Measurements from ENCODE around the gene SOX10.

Gene SOX10

DNA sequence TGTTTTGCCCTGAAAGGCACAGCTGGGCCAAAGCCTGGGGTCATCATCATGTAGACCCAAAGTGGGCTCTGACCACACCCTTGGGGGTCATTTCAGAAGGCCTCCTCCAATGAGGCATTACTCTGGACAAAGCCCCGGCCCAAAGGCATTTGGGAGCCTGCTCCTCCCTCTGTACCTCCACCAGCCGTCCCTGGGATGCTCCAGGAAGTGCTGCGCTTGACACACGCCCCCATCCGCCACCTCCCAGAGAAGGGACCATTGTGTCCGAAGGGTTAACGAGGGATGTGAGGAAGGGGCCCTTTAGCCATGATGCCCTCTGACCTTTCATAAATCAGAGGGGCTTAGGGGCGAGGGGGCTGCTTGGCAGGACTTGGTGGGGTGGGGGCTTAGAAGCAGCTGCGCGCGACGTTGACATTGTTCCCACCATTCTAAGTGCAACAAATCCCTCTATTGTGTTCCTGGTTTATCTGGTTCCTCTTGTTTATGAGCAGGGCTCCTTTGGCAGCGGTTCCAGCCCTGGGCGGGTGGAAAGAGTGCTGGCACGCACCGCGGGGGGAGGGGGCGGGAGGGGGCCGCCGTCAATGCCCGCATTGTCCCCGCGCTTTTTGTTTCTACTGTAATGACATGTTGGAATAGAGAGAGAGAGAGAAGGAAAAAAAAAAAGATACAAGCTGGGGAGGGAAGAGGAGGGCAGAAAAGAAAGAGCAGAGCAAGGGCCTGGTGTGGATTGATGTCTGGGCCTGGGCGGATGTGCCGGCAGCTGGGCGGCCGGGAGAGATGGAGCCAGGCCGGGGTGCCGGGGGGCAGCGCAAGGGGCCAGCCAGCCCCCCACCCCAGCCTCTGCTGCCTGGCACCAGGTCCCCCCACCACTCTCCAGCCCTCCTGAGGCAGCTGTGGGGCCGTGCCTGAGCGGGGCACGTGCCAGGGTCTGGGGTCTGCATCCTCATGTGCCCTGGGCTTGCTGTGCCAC, 32.1 kb upstream of the SOX10 start:
- no peak for DNase-seq

DNA sequence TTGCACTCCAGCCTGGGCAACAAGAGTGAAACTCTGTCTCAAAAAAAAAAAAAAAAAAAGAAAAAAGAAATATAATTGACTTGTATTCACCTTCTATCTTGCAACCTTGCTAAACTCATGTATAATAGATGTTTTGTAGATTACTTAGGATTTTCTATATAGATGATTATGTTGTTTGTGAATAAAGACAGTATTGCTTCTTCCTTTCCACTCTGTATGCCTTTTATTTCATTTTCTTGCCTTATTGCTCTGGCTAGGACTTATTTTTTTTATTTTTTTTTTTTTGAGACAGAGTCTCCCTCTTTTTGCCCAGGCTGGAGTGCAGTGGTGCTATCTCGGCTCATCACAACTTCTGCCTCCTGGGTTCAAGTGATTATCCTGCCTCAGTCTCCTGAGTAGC, 29.7 kb upstream of the SOX10 start:
- DNase-seq, result no peak

DNA sequence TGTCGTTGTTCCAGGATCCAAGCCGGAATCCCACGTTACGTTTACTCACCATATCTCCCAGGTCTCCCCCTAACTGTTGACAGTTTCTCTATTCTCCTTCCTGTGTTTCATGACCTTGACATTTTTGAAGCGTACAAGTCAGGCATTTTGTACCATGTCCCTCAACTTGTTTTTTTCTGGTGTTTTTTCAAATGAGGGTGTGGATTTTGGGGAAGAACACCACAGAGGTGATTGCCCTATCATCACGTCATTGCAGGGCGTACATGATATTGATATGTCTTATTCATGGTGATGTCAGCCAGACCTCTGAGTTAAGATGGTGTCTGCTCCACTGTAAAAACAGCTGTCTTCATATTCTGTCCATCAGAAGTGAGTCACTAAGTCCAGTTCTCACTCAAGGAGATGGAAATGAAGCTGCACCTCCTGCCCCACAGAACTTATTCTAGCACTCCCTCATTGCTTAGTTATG, 28.3 kb upstream of the SOX10 start:
- DNase-seq, result no peak

DNA sequence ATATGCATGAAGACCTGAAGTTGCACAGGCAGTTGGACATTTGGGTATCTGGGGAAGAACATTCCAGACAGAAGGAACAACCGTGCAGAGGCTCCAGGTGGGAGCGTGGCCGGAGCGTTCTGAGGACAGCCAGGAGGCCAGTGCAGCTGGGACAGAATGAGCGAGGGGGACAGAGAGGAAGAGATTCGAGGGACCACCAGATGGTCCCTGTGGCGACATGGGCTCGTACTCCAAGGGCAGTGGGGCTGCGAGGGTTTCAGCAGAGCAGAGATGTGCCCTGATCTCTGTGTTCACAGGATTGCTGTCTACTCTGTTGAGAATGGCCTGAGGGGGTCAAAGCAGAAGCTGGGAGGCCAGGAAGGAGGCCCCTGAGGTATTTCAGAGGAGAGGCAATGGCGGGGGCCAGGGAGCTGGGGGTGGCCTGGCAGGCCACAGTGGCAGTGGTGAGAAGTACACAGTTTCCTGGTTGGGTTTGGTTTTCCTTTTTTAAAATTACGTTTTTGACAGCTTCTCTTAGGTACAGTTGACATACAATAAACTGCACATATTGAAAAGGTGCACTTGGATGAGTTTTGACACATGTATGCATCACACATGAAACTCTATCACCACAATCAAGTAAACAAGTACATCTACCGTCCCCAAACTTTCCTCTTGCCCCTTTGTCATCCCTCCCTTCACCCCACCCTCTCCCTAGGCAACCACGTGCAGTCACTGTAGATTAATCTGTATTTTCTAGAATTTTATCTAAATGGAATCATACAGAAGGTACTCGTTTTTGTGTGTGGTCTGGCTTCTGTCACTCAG, 24.8 kb upstream of the SOX10 start:
- DNase-seq, result no peak

DNA sequence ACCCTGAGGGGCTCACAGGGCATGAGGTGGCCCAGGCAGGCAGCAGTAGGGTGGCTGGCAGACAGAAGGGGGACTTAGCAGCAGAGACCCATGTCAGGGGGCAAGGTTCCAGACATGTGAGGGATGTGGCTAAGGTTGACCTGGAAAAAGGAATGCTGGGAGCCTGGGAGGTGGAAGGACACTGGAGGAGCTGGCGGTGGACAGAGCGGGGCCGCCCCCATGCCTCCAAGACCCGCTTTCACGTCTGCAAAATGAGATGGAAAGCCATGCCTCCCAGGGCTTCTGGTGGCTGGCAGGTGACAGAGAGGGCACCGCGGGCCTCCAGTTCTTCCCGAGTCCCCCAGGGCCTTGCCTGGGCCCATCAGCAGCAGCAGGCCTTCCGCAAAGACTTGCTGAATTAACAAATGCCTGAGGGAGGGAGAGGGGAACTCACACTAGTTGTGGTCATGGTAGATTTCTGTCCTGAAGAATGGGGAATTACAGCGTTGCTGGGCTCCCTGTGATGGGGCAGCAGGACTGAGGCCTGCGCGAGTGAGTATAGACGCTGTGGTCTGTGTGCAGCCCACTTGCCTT, 23.1 kb upstream of the SOX10 start:
- DNase-seq, result no peak

DNA sequence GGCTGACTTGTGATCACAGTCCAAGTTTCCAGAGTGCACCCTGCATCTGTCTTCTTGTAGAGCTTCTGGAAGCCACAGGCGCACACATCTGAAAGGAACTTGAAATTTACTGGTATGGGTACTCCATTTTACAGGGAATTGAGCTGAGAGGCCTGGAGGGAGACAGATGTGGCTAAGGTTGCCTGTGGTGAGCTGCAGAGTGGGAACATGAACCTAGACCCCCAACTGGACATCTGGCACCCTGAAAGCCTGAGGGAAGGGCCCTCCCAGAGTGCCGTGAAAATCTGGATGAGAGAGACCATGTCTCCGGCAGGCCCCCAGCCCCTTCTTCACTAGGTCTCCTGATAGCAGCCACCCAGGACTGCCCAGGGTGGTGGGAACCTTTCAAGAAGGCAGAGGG, 22.6 kb upstream of the SOX10 start:
- DNase-seq, result no peak

DNA sequence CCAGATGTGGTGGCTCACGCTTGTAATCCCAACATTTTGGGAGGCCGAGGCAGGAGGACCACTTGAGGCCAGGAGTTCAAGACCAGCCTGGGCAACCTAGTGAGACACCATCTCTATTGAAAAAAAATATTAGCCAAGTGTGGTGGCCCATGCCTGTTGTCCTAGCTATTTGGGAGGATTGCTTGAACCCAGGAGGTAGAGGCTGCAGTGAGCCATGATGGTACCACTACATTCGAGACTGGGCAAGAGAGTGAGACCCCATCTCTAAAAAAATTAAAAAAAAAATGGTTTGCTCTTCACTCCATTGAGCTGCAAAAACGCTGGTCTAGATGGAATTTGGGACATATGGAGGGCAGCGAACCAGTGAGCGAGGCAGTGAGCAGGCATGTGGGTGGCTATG, 21.6 kb upstream of the SOX10 start:
- no peak for DNase-seq

DNA sequence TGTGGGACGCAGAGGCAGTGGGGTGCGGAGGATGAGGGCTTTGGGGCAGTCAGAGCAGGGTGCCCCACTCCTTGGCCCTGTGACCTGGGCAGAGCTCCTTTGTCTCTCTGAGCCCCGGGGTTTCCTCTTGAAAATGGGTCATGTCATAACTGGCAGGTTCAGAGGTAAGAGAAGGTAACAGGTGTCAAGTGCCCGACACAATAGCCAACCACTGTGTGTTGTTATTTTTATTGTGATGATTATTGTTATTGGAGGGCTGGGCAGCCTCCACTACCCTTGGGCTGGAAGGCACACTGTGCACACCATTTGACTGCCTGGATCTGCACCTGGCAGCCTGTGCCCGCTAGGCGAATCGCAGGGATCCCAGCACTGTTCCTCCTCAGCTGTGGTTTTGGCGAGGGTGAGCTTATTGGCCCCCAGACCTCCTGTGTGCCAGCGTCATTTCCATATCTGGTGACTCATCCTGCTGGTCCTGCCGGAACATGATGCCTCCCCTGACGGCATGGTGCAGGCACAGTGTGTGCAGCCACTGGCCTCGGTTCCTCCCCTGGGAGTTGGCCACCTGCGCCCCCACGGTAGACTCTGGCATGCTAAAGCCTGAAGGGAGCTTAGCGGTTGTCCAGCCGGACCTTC, 15.4 kb upstream of the SOX10 start:
- DNase-seq, result peak; percentile 42

DNA sequence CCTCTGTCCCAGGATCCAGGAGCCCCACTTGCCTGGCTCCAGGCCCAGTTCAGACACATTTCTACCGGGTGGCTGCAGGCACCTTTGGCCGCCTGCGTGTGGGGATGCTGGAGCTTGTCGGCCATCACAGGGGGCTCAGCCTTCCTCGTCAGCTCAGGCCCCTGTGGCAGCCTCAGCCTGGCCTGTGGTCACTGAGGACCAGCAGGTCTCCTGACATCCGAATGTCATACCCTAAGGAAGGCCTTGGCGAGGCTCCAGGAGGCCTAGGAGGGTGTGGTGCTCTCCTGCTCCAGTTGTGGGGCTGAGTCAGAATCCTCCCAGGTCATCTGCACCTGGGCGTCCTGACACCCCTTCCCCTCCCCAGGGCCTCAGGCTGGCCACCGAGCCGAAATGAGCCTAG, 14.9 kb upstream of the SOX10 start:
- no peak for DNase-seq

DNA sequence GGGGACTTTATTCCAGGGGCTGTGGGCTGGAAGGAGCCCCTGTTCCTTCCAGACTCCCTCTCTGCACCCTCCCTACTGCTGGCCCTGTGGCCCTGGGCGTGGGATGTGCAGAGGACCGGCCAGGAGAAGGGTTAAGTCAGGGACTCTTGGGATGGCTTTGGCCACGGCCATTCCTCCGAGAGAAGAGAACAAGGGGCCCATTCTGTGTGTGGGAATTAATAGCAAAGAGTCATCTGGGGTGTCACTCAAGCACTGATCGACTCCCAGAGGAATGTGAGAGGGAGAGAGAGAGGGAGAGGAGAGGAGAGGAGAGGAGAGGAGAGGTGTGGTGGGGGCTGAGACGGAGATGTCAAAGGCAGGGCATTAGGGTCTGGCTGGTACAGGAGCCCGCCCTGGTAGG, 14.2 kb upstream of the SOX10 start:
- DNase-seq, result no peak

DNA sequence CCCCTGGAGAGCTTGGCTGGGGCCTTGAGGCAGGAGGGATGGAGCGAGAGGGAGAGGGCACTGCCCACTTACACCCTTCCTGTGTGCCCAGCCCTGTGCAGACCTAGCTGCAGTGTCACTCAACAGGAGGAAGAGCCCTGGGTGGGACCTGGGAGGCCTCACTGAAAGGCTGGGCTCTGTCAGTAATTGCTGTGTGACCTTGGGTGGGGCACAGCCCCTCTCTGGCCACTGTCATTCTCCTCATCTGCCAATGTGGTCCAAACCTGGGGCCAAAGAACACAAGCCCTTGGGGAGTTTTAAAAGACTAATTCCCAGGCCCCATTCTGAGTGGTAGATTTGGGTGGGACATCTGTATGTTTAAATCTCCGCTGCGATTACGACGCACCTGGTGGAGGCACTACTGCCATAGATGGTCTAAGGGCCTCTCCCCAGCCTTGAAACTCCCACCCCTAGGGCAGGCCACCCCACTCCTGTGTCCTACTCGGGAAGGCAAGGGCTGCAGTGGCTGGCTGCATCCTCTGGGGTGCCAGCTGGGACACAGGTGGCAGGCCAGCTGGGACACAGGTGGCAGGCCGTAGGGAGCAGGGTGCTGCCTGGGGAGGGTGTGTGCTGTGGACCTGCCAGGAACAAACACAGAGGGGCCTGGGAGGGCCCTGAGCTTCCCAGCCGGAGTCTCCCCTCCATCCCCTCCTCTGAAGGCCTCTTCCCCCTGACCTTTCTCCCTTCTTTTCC, 12.3 kb upstream of the SOX10 start:
- no peak for DNase-seq

DNA sequence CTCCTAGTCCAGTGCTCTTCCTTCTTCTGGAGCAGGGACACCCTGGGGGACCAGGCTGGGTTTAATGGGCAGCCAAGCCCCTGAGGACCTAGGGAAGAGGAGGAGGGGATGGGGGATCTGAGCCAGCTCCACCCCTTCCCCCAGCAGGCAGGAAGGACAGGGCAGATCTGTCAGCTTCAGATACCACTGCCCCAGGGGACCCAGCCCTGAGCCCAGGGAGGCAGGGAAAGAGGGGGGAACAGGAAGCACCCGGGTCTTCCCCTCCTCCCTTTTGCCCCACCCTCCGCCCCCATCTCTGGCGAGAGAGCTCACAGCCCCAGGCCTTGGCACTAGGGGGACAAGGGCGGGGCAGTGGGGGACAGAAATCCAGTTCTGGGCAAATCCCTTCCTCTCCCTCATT, 11.7 kb upstream of the SOX10 start:
- no peak for DNase-seq

DNA sequence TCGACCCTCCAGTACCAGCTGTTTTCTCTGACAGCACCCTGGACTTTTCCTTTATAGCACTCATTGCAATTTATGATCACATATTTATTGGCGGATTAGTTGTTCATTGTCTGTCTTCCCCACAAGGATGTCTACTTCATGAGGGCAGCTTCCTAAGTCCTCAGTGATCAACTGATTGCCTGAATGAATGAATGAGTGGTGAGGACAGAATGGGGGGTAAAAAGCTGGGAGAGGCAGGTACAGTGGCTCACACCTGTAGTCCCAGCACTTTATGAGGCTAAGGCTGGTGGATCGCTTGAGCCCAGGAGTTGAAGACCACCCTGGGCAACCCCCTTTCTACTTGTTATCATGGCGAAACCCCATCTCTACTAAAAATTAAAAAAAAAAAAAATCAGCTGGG, 11.1 kb upstream of the SOX10 start:
- DNase-seq, result no peak

DNA sequence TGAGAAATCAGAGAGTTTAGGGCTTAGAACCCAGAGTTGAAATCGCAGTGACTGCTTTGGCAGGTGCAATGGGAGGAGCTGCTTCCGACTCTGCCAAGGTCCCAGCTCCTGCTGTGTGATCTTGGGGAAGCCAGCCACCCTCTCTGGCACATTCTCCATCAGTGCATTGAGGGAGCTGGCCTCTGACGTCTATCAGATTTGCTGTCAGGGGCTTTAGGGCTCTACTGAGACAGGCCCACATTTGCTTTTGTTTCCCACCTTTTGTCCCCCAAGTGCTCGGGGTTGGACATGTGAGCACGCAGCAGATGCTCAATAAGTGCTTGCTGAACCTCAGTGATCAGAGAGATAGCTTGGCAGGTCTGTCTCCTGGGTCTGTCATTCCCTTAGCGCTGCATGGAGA, 10.6 kb upstream of the SOX10 start:
- DNase-seq, result no peak

DNA sequence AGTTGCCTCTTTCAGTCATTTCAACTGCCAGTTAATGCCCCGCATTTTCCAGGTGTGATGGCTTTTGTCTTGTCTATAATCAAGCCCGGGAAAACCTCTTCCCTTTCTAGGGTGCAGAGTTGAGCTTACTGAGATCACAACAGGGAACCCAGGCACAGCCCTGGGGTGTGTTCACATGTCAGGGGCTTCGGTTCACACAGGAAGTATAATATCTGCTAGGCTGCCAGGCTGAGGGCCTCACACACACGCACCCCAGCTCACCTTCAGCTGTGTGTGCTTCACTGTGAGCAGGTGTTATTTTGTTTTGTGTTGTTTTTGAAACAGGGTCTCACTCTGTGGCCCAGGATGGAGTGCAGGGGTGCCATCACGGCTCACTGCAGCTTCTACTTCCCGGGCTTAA, 9.7 kb upstream of the SOX10 start:
- no peak for DNase-seq

DNA sequence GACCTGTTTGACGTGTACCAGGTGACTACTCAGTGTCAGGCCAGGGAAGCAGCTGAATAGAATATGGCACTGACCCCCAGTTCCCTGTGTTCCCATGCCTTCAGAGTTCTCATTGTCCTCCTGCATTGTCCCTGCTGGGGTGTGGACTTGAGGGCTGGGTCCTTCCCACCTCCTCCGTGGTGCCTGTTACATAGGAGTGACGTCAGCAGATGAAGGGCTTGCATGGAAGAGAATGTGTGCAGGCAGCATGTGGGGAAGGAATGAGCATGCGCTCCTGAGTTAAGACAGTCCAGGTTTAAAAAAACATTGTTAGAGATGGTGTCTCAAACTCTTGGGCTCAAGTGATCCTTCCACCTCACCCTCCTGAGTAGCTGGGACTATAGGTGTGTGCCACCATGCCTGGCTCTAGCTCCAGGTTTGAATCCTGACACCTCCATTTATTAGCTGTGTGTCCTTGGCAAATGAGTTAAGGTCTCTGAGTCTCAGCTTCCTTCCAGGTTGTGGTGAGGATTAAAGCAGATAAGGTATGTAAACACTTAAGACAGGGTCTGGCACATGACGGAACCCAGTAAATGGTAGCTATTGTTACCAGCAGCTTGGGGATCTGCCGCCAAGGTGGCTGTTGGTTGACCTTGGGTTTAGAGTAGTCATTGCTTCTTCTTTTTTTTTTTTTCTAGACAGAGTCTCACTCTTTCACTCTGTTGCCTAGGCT, 7.5 kb upstream of the SOX10 start:
- no peak for DNase-seq

DNA sequence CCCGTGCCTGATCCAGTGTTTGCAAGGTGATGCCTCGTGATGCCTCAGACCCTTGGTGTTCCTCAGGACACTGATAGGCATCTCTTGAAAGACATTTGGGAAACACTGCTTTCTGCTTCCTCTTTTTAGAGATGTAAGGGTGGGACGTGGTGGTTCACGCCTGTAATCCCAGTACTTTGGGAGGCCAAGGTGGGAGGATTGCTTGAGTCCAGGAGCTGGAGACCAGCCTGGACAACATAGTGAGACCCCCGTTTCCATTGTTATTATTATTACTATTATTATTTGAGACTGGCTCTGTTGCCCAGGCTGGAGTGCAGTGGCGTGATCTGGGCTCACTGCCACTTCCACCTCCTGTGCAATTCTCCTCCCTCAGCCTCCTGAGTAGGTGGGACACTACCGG, 6.5 kb upstream of the SOX10 start:
- DNase-seq, result no peak

DNA sequence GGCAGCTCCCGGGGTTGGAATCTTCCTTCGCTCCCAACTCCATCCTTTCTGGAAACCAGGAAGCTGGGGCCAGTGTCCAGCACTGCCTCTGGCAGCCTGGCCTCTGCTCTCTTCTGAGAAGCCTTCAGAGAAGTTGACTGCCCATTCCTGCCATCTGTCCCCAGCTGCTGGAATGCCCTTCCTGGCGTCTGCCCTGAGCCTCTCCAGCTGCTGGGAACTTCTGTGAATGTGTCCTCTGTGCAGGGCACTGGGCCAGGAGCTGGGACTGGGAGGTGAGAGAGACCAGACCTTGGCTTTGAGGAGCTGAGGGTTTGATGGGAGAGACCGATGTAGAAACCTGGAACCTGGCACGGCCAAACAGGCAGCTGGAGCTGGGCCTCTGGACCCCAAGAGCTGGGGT, 5.9 kb upstream of the SOX10 start:
- DNase-seq, result peak; percentile 39

DNA sequence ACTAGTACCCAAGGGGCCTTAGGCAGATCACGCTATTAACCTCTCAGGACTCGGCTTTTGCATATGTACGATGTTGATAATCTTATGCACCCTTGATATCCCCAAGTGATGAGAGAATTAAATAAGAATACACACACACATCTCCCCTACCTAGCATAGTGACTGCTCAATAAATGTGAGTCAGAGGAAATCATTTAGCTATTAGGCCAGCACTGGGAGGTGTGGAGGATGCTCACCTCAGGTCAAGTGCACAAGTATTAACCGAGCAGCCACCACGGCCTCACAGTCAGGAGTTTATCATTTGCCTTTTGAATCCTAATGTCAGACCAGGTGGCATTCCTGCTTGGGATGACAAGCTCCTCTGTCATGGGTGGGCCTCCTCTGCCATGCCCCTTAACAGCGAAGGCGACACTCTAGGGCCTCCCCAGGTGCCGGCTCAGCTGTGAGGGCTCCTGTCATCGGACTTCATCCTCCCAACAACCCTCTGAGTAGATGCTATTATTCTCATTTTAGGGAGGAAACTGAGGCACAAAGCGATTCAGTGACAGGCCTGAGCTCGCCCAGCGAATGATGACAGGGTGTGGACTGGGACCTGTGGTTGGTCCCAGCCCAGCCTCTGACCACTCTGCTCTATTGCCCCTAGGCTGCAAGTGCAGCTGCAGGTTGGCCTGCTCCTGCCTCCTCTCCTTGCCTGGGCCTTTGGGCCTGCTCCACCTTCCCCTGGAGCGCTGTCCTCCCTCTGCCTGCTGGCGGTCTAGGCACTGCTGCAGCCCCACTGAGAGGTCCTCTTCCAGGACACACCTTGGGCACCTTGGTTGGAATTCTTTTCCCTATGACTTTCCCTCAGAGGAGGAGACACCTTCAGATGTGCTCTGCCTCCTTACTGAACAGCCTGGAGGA, 5.0 kb upstream of the SOX10 start:
- no peak for DNase-seq

DNA sequence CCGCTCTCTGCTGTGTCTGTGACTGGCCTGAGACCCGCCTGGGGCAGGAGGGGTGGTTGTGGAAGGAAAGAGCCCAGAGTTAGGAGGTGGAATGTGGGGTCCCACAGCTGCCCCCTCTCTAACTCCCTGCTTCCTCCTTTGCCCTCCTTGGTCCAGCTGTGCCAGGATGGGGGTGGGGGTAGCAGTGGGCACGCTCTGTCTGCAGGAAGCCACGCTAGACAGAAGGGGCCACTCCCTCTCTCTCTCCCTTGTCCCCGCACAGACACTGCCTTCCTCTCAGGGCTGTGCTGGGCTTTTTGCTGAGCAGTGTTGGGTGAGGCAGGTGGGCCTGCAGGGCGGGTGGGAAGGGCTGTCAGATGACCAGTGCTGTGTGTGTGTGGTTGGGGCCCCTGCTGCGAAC, 2.0 kb upstream of the SOX10 start:
- no peak for DNase-seq

Measured in DMS 273 treated with DMSO at 0.1 percent for 48 hours (cell line).